ENCODE data around the gene VGLL1.

VGLL1 gene

GRCh38 chrX:136589966-136590365 is 58.0 kb downstream of the VGLL1 start:
- DNase-seq (ENCODE audit: low spot score) = no peak
- H3K4me3 ChIP-seq = no peak overlapping the region
- TF ChIP-seq CTCF (IDR thresholded peaks at IDR 0.05) = no peak
- no peak overlapping the region for H3K27ac ChIP-seq

- DNase-seq (ENCODE audit: low spot score) = no peak
- Histone ChIP-seq H3K27ac (no peak overlapping the region), H3K4me3 (no peak overlapping the region)
- TF ChIP-seq CTCF (IDR thresholded peaks at IDR 0.05) = no peak
These were observed 65.3 kb downstream of the VGLL1 start for GRCh38 chrX:136597356-136597755.

GRCh38 chrX:136597954-136598353 is 65.9 kb downstream of the VGLL1 start:
- DNase-seq (ENCODE audit: low spot score) = no peak
- no peak for TF ChIP-seq CTCF (IDR thresholded peaks at IDR 0.05)
- no peak overlapping the region for H3K27ac ChIP-seq
- H3K4me3 ChIP-seq = no peak overlapping the region

- H3K27ac ChIP-seq = no peak overlapping the region
These were observed 66.6 kb downstream of the VGLL1 start for GRCh38 chrX:136598631-136599030.

GRCh38 chrX:136600059-136600458 is 68.0 kb downstream of the VGLL1 start:
- DNase-seq (ENCODE audit: low spot score) = no peak
- Histone ChIP-seq H3K4me3 (no peak overlapping the region), H3K27ac (no peak overlapping the region)
- no peak for TF ChIP-seq CTCF (IDR thresholded peaks at IDR 0.05)

More at GRCh38 chrX:136598631-136599030, 66.6 kb downstream of the VGLL1 start:
- H3K4me3 ChIP-seq = no peak overlapping the region
- no peak for TF ChIP-seq CTCF (IDR thresholded peaks at IDR 0.05)
- DNase-seq (ENCODE audit: low spot score) = no peak
